GM19328 (cell line): Measurements from ENCODE around the gene PRCC.
"Not testable (repeated sequence)": the region's sequence is repeated elsewhere in the genome, so short reads cannot be mapped to it uniquely, and the experiment has no call there.

Experiments
- ATAC-seq: cut with Tn5 transposase; IDR thresholded peaks from one replicate; pipeline ENCODE4 v1.9.1; 2021; ENCODE audit warnings: mild to moderate bottlenecking, moderate library complexity; ENCODE audit not compliant: unreplicated experiment

Gene PRCC

GRCh38 chr1:156744344-156744743 lies 23.0 kb upstream of the PRCC start:
- no peak for ATAC-seq

GRCh38 chr1:156744786-156745419 lies 22.4 kb upstream of the PRCC start:
- ATAC-seq: no peak

- ATAC-seq: no peak
Measured at GRCh38 chr1:156745881-156746280, 21.5 kb upstream of the PRCC start.

GRCh38 chr1:156746406-156746727 lies 21.0 kb upstream of the PRCC start:
- ATAC-seq: no peak

- ATAC-seq: no peak
Measured at GRCh38 chr1:156746728-156747631, 20.4 kb upstream of the PRCC start.

- no peak for ATAC-seq
Measured at GRCh38 chr1:156747742-156748669, 19.3 kb upstream of the PRCC start.

- ATAC-seq: no peak
Measured at GRCh38 chr1:156748670-156749418, 18.5 kb upstream of the PRCC start.

- no peak for ATAC-seq
Measured at GRCh38 chr1:156749419-156750118, 17.8 kb upstream of the PRCC start.

GRCh38 chr1:156750191-156750672 lies 17.1 kb upstream of the PRCC start:
- ATAC-seq: no peak

GRCh38 chr1:156750711-156751450 lies 16.5 kb upstream of the PRCC start:
- ATAC-seq: peak; percentile 12

- peak; percentile 12 for ATAC-seq
Measured at GRCh38 chr1:156751451-156751756, 15.9 kb upstream of the PRCC start, which contains the start of gene HDGF. Gene HDGF, minus strand, starts transcription at chr1:156751675. Its CDS starts 246 bp downstream, at chr1:156751429.

- ATAC-seq: peak; percentile 67
Measured at GRCh38 chr1:156751757-156752481, 15.4 kb upstream of the PRCC start.

GRCh38 chr1:156752843-156753482 lies 14.4 kb upstream of the PRCC start:
- no peak for ATAC-seq

- no peak for ATAC-seq
Measured at GRCh38 chr1:156754219-156754618, 13.1 kb upstream of the PRCC start.

- no peak for ATAC-seq
Measured at GRCh38 chr1:156755527-156755950, 11.8 kb upstream of the PRCC start.

GRCh38 chr1:156756355-156756754 lies 11.0 kb upstream of the PRCC start:
- no peak for ATAC-seq

GRCh38 chr1:156757572-156758253 lies 9.6 kb upstream of the PRCC start:
- not testable (repeated sequence) for ATAC-seq
